Activated CD4-positive, alpha-beta T cell treated with anti-CD3 and anti-CD28 coated beads, Interleukin-10, Interleukin-2, amounts not matched to agents 100 ng/mL and 50 ng/mL, durations not matched to agents 16 hours and 8 hours (primary cell): ENCODE results near the gene DGKZ.

Experiments
- DNase-seq: peaks from one replicate; pipeline ENCODE4 v3.0.0-alpha.2; 2020

The DGKZ gene

DNA sequence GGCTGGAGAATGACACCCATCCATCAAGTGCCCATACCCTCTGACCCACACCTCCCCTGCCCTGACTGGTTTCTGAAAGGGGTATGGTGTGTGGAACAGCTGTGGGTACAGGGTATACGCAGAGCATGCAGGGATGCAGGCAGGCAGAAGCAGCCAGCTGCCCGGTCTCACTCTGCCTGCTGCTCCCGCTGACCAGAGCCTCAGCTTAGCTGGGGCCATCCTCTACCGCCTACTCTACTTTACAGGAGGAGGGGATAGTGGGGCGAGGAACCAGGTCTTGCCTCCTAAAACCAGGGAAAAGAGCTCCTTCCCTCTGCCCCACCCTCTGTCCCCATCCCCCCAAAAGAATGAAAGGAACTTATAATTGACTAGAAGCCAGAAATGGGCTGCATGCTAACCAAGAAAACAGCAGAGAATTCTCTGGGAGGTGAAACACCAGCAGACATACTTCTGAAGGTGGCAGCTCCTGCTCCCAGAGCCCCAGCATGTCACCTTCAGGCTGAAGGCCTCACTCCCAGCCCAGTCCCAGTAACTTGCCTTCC is 57.3 kb downstream of the DGKZ start:
- no peak for DNase-seq

DNA sequence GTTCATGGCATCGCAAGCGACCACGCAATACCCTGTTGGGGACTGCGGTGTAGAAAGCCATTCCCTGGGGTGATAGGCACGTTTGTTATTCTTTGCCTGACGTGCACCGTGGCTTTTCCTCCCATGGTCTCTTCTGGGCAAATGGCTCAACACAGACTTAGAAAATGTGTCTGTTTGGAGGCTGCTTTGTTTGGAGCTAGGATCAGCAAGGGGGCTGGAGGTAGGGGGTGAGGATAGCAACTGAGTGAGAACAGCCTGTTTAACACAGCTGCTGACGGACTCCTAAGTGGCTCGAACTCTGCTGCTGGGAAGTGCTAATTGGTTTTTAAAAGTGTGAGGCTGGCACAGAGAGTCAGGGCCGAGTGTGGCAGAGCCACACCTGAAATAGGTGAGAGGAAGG is 60.4 kb downstream of the DGKZ start:
- DNase-seq: no peak

DNA sequence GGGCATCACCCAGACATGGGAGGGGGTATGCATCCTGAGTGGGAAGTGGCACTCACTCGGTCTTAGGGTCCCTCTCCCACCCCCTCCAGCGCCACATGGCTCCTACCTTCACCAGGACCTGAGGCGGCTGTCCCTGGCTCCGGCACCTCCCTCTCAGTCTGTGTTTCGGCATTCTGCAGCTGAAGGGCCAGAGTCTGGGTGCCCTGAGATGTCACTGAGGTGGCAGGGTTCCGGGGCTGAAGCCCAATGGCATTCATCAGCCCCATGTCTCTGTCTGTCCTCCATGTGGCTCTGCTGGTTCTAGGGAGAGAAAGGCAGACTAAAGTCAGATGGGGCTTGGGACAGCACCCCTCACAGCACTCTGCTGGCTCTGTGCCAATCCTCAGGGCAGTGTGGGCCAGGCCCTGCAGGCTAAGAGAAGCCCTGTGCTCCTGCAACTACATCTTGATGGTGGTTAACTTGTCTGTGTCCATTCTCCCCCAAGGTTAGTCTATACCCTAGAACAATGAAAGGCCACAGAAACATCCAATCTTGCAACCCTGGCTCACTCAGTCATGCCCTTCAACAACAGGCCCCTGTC is 61.2 kb downstream of the DGKZ start:
- no peak for DNase-seq

DNA sequence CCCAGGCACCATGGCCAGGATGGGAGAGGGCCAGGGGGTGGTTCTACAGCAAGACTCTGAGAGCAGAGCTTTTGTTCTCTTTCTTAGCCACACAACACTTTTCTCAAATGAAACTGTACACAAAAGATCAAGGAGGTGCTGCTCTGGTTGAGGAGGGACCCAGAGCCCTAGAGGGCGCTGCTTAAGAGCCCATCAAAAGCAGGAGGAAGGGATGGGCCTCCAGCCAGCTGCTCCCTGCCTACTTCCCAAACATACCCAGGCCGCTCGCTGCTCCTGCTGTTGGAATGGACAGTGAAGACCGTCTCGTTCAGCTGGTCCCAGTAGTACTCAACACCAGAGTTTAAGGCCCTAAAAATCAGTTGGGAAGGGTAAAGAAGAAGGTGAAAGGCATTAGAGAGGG is 62.8 kb downstream of the DGKZ start:
- no peak for DNase-seq

DNA sequence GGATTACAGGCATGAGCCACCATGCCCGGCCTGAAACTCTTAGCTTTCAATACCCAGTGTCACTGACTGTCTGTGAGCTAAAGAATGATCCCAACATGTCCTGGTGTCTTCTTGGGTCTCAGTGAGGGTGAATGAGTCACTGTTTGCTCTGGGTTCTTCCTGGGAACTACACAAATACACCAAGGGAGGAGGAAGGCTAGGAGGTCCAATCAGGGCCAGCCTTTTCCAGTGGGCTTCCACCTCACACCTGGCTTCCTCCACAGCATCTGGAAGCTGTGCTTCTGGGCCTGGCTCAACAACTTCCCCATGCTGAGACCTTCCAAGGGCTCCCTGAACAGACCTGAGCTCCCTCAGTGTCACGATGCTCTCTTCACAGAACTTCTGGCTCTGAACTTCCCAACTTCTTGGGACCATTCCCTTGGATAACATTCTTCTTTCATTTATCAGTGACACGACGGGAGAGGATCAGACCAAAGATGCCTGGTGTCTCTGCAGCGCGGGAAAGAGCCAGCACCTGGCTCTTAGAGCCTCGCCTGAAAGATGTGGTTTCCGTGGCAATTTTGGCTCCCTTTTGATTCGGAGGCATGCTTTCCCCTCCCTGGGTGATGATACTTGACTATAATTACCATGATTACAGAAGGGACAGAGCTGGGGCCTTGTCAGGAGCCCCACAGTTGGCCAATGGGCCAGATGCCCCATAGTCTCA is 66.7 kb downstream of the DGKZ start:
- no peak for DNase-seq

DNA sequence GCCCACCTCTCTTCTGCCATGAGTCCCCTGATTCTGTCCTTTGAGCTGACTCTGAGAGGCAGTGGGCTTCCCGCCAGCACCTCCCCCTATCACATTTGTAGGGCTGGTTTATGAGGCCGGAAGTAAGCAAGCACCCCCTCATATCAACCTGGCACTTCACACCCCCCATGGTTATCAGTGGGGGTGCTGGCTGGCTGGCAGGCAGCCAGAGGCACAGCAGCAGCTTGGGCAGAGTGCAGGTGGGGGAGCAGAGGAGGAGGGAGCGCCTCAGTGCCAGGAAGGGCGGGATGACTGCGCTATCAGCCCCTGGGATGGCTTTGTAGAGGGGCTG is 67.2 kb downstream of the DGKZ start:
- DNase-seq: no peak

DNA sequence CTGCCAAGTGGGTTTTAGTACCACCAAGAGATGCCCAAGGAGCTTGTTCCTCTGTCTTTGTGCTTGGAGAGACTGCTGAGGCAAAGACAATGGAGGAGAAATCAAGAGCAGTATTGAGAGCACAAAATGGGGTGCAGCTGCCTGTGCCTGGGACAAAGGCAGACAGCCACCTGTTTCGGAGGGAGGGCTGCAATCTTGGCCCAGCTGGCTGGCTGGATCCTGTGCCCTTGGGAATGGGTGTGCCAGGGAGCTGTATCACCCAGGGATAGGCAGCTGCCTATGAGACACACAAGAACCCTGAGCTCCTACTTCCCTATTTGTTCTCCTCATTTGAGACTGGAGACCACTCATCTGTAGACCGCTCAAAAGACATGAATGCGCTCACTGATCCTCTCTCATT is 67.6 kb downstream of the DGKZ start:
- no peak for DNase-seq

- DNase-seq: no peak
These were observed 70.4 kb downstream of the DGKZ start for GRCh38 chr11:46417711-46418110.

- DNase-seq: no peak
These were observed 71.5 kb downstream of the DGKZ start for GRCh38 chr11:46418751-46419150.

- DNase-seq: no peak
These were observed 73.2 kb downstream of the DGKZ start for GRCh38 chr11:46420513-46420912.

DNA sequence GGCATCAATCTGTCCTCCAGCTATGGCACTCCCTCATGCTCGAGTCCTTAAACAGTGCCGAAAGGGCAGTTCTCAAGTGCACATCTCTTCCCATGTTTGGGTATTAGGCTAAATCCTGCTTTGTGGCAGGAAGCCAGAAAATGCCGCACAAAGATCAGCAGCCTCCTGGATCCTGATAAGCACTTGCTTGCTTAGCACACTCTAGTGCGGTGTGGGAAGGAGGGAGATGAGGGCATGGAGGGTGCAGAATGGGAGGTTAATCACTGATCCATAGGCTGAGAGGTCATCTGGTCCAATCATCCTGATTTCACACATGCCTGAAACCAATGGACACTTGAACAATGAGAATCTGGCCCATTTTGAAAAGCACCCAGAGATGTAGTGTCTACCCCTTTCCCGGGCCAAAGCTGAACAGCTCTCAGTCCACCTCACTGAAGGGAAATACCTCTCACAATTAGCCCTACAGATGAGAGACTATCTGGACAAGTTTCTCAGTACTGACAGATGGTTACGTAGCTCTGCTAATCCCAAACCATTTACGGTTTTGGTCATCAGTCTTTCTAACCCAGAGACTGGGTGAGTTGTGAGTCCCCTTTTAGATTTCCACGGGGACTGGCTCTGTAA is 74.1 kb downstream of the DGKZ start:
- DNase-seq: no peak

- DNase-seq: no peak
These were observed 75.3 kb downstream of the DGKZ start for GRCh38 chr11:46422588-46422987.

- DNase-seq: no peak
These were observed 79.1 kb downstream of the DGKZ start for GRCh38 chr11:46426233-46426991.

DNA sequence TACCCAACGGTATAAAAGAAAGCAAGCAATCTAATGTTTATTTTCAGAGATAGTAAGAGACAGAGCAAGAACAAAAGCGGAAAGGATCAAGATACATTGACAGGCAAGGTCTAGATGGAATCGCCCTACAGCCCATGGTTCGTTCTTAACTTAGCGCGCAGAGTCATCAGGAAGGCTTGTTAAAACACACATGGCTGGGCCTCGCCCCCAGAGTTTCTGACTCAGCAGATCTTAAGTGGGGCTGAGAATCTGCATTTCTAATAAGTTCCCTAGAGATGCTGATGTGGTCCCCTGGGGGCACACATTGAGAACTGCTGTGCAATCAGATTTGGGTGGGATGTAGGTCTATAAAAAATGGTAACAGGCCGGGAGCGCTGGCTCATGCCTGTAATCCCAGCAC is 80.1 kb downstream of the DGKZ start:
- no peak for DNase-seq

- DNase-seq: no peak
These were observed 82.5 kb downstream of the DGKZ start for GRCh38 chr11:46429717-46430116.
